OCI-LY3 (cell line): Measurements from ENCODE around the gene KATNAL1.

Source experiments
- H2AFZ ChIP-seq: fragments of 200-600, 300-600 bp; shearing (Covaris generic); 2 replicates; pipeline ENCODE4 v1.6.0; 2014; ENCODE audit warnings: antibody characterized with exemption, low read depth, low read length
- H3K27ac ChIP-seq: fragments of 200-600, 300-600 bp; sonication (generic); 2 replicates; pipeline ENCODE4 v1.5.1; 2014; ENCODE audit warnings: mild to moderate bottlenecking, low read length, moderate library complexity, mixed read lengths
- H3K27me3 ChIP-seq: fragments of 200-600, 300-600 bp; sonication (generic); 2 replicates; pipeline ENCODE4 v1.6.1; 2014; ENCODE audit warnings: low read depth, low read length, mixed read lengths
- H3K36me3 ChIP-seq: fragments of 200-600, 300-600 bp; sonication (generic); replicated peaks from 2 replicates; pipeline ENCODE3; 2014; ENCODE audit warnings: low read depth, low read length, mixed read lengths
- H3K4me1 ChIP-seq: fragments of 300-600, 200-600 bp; sonication (generic); 2 replicates; pipeline ENCODE4 v1.6.1; 2014; ENCODE audit warnings: low read length, mixed read lengths
- H3K4me2 ChIP-seq: fragments of 200-600, 300-600 bp; sonication (generic); 2 replicates; pipeline ENCODE4 v1.6.1; 2014; ENCODE audit warnings: low read length, mixed read lengths
- H3K4me3 ChIP-seq: fragments of 300-600, 200-600 bp; sonication (generic); 2 replicates; pipeline ENCODE4 v1.5.1; 2014; ENCODE audit warnings: antibody characterized with exemption, mild to moderate bottlenecking, low read length, moderate library complexity
- H3K79me2 ChIP-seq: fragments of 300-600, 200-600 bp; shearing (Covaris generic); 2 replicates; pipeline ENCODE4 v1.6.1; 2014; ENCODE audit warnings: mild to moderate bottlenecking, low read length, mixed read lengths
- H3K9ac ChIP-seq: fragments of 300-600, 200-600 bp; shearing (Covaris generic); 2 replicates; pipeline ENCODE4 v1.6.0; 2014; ENCODE audit warnings: mild to moderate bottlenecking, low read length, moderate library complexity
- H3K9me3 ChIP-seq: fragments of 200-600, 300-600 bp; shearing (Covaris generic); 2 replicates; pipeline ENCODE4 v1.6.1; 2014; ENCODE audit warnings: low read length, mixed read lengths; ENCODE audit not compliant: insufficient read depth
- H4K20me1 ChIP-seq: fragments of 200-600, 300-600 bp; sonication (generic); 2 replicates; pipeline ENCODE4 v1.6.1; 2016; ENCODE audit warnings: low read length, mixed read lengths; ENCODE audit not compliant: insufficient read depth
- CTCF ChIP-seq: fragments of 200-600, 300-600 bp; sonication (generic); IDR thresholded peaks from 2 replicates; pipeline ENCODE4 v1.5.1; 2014; ENCODE audit warnings: antibody characterized with exemption, low read length, low read depth
- EZH2phosphoT487 ChIP-seq: fragments of 200-600 bp; shearing (Covaris generic); IDR thresholded peaks from 2 replicates; pipeline ENCODE4 v1.6.1; 2018; ENCODE audit warnings: antibody characterized with exemption, mixed run types, low read depth

The KATNAL1 gene

GRCh38 chr13:30346153-30346788, 38.9 kb upstream of the KATNAL1 start:
- Histone ChIP-seq H3K4me2 (no peak overlapping the region), H3K9ac (no peak overlapping the region), H2AFZ (no peak overlapping the region), H4K20me1 (no peaks in the 10 kb centered on the region), H3K36me3 (no peaks in the 10 kb centered on the region), H3K4me1 (no peaks in the 10 kb centered on the region), H3K9me3 (no peaks in the 10 kb centered on the region), H3K27me3 (peaks cover 16% of the 10 kb centered on the region), H3K27ac (no peak overlapping the region), H3K79me2 (no peaks in the 10 kb centered on the region), H3K4me3 (no peak overlapping the region)
- TF ChIP-seq EZH2phosphoT487 (no peak), CTCF (no peak)

GRCh38 chr13:30345426-30346100, 38.2 kb upstream of the KATNAL1 start:
- Histone ChIP-seq H2AFZ (no peak overlapping the region), H3K4me1 (no peaks in the 10 kb centered on the region), H3K9me3 (no peaks in the 10 kb centered on the region), H3K4me2 (no peak overlapping the region), H3K4me3 (no peak overlapping the region), H3K79me2 (no peaks in the 10 kb centered on the region), H3K27ac (no peak overlapping the region), H4K20me1 (no peaks in the 10 kb centered on the region), H3K27me3 (peaks cover 16% of the 10 kb centered on the region), H3K36me3 (no peaks in the 10 kb centered on the region), H3K9ac (no peak overlapping the region)
- TF ChIP-seq CTCF, result no peak

- TF ChIP-seq CTCF (no peak), EZH2phosphoT487 (no peak)
- H3K9me3 ChIP-seq, result no peaks in the 10 kb centered on the region
- no peaks in the 10 kb centered on the region for H4K20me1 ChIP-seq
- no peaks in the 10 kb centered on the region for H3K36me3 ChIP-seq
- H3K27me3 ChIP-seq, result peaks cover 28% of the 10 kb centered on the region
- no peak overlapping the region for H3K4me3 ChIP-seq
- no peak overlapping the region for H3K4me2 ChIP-seq
- no peaks in the 10 kb centered on the region for H3K4me1 ChIP-seq
- H3K27ac ChIP-seq, result no peak overlapping the region
- no peak overlapping the region for H3K9ac ChIP-seq
- no peak overlapping the region for H2AFZ ChIP-seq
- H3K79me2 ChIP-seq, result no peaks in the 10 kb centered on the region
These were observed 34.6 kb upstream of the KATNAL1 start for GRCh38 chr13:30341815-30342570.
